ENCODE measurements around the gene KRTAP5-9.
"Not testable (repeated sequence)": the region's sequence is repeated elsewhere in the genome, so short reads cannot be mapped to it uniquely, and the experiment has no call there.

Gene KRTAP5-9

GRCh38 chr11:71581826-71582225 lies 33.6 kb downstream of the KRTAP5-9 start:
- H3K79me2 ChIP-seq (ENCODE audit: insufficient read depth, low read length), result no peaks in the 10 kb centered on the region
- H3K9me2 ChIP-seq (ENCODE audit: low read depth, low read length), result no peaks in the 10 kb centered on the region
- H4K20me1 ChIP-seq (ENCODE audit: insufficient read depth, low read length), result no peaks in the 10 kb centered on the region
- TF ChIP-seq EZH2 (IDR thresholded peaks at IDR 0.05; ENCODE audit: borderline replicate concordance, low read length) (no peak), CTCF (IDR thresholded peaks at IDR 0.05; ENCODE audit: low read length) (no peak)
- no peaks in the 10 kb centered on the region for H3K9me3 ChIP-seq (ENCODE audit: low read length)
- no peak overlapping the region for H3K4me3 ChIP-seq (ENCODE audit: low read depth, low read length, poor library complexity, severe bottlenecking)
- H3F3A ChIP-seq (ENCODE audit: insufficient read depth, low read length), result no peaks in the 10 kb centered on the region
- no peak overlapping the region for H3K4me2 ChIP-seq (ENCODE audit: low read length)
- H3K27ac ChIP-seq (ENCODE audit: low read depth, low read length, poor library complexity, severe bottlenecking), result no peak overlapping the region
- H3K36me3 ChIP-seq (ENCODE audit: insufficient read depth, low read length), result no peaks in the 10 kb centered on the region
- no peak overlapping the region for H3K9ac ChIP-seq (ENCODE audit: low read length)
- no peak overlapping the region for H2AFZ ChIP-seq (ENCODE audit: low read length)
- H3K27me3 ChIP-seq (ENCODE audit: insufficient read depth, low read length), result no peaks in the 10 kb centered on the region
- H3K4me1 ChIP-seq (ENCODE audit: insufficient read depth, low read length, severe bottlenecking), result no peaks in the 10 kb centered on the region

- Histone ChIP-seq H3K9ac (ENCODE audit: low read length) (no peak within 1 kb of the TSS), H3K9me2 (ENCODE audit: low read depth, low read length) (no peaks in the 10 kb centered on the region), H3K36me3 (ENCODE audit: insufficient read depth, low read length) (no peaks in the 10 kb centered on the region), H3K9me3 (ENCODE audit: low read length) (no peaks in the 10 kb centered on the region), H3K4me1 (ENCODE audit: insufficient read depth, low read length, severe bottlenecking) (no peaks in the 10 kb centered on the region), H3K4me2 (ENCODE audit: low read length) (no peak within 1 kb of the TSS), H3F3A (ENCODE audit: insufficient read depth, low read length) (no peaks in the 10 kb centered on the region), H3K79me2 (ENCODE audit: insufficient read depth, low read length) (no peaks in the 10 kb centered on the region), H3K4me3 (ENCODE audit: low read depth, low read length, poor library complexity, severe bottlenecking) (no peak within 1 kb of the TSS), H2AFZ (ENCODE audit: low read length) (no peak within 1 kb of the TSS), H3K27ac (ENCODE audit: low read depth, low read length, poor library complexity, severe bottlenecking) (no peak within 1 kb of the TSS), H3K27me3 (ENCODE audit: insufficient read depth, low read length) (no peaks in the 10 kb centered on the region), H4K20me1 (ENCODE audit: insufficient read depth, low read length) (no peaks in the 10 kb centered on the region)
- TF ChIP-seq EZH2 (IDR thresholded peaks at IDR 0.05; ENCODE audit: borderline replicate concordance, low read length) (no peak), CTCF (IDR thresholded peaks at IDR 0.05; ENCODE audit: low read length) (no peak)
Observed at GRCh38 chr11:71582309-71582895, 34.2 kb downstream of the KRTAP5-9 start, which contains the start of gene KRTAP5-11. TSS of gene KRTAP5-11 (minus strand) at chr11:71582875. CDS start at chr11:71582837, 38 bp downstream.

GRCh38 chr11:71582969-71583368 lies 34.7 kb downstream of the KRTAP5-9 start:
- H3K4me2 ChIP-seq (ENCODE audit: low read length); H3K9me3 ChIP-seq (ENCODE audit: low read length); H3K4me3 ChIP-seq (ENCODE audit: low read depth, low read length, poor library complexity, severe bottlenecking); H3F3A ChIP-seq (ENCODE audit: insufficient read depth, low read length); H3K79me2 ChIP-seq (ENCODE audit: insufficient read depth, low read length); H4K20me1 ChIP-seq (ENCODE audit: insufficient read depth, low read length); H3K4me1 ChIP-seq (ENCODE audit: insufficient read depth, low read length, severe bottlenecking); H3K27me3 ChIP-seq (ENCODE audit: insufficient read depth, low read length); H2AFZ ChIP-seq (ENCODE audit: low read length); H3K36me3 ChIP-seq (ENCODE audit: insufficient read depth, low read length); H3K9me2 ChIP-seq (ENCODE audit: low read depth, low read length); H3K9ac ChIP-seq (ENCODE audit: low read length); H3K27ac ChIP-seq (ENCODE audit: low read depth, low read length, poor library complexity, severe bottlenecking): not testable (repeated sequence)

GRCh38 chr11:71585673-71586072 lies 37.5 kb downstream of the KRTAP5-9 start:
- not testable (repeated sequence) for H2AFZ ChIP-seq (ENCODE audit: low read length); H3K4me1 ChIP-seq (ENCODE audit: insufficient read depth, low read length, severe bottlenecking); H3K4me2 ChIP-seq (ENCODE audit: low read length); H3K79me2 ChIP-seq (ENCODE audit: insufficient read depth, low read length); H3K27ac ChIP-seq (ENCODE audit: low read depth, low read length, poor library complexity, severe bottlenecking); H3K36me3 ChIP-seq (ENCODE audit: insufficient read depth, low read length); H3K9me2 ChIP-seq (ENCODE audit: low read depth, low read length); H3F3A ChIP-seq (ENCODE audit: insufficient read depth, low read length); H3K27me3 ChIP-seq (ENCODE audit: insufficient read depth, low read length); H3K9ac ChIP-seq (ENCODE audit: low read length); H3K9me3 ChIP-seq (ENCODE audit: low read length); H4K20me1 ChIP-seq (ENCODE audit: insufficient read depth, low read length); H3K4me3 ChIP-seq (ENCODE audit: low read depth, low read length, poor library complexity, severe bottlenecking)

GRCh38 chr11:71588314-71588713 lies 40.1 kb downstream of the KRTAP5-9 start:
- not testable (repeated sequence) for H3K36me3 ChIP-seq (ENCODE audit: insufficient read depth, low read length); H3K9ac ChIP-seq (ENCODE audit: low read length); H3F3A ChIP-seq (ENCODE audit: insufficient read depth, low read length); H3K4me1 ChIP-seq (ENCODE audit: insufficient read depth, low read length, severe bottlenecking); H3K4me2 ChIP-seq (ENCODE audit: low read length); H2AFZ ChIP-seq (ENCODE audit: low read length); H3K27me3 ChIP-seq (ENCODE audit: insufficient read depth, low read length); H3K9me3 ChIP-seq (ENCODE audit: low read length); H3K4me3 ChIP-seq (ENCODE audit: low read depth, low read length, poor library complexity, severe bottlenecking); H3K27ac ChIP-seq (ENCODE audit: low read depth, low read length, poor library complexity, severe bottlenecking); H4K20me1 ChIP-seq (ENCODE audit: insufficient read depth, low read length); H3K9me2 ChIP-seq (ENCODE audit: low read depth, low read length); H3K79me2 ChIP-seq (ENCODE audit: insufficient read depth, low read length)
